H1 (cell line): ENCODE measurements around the gene TEX44. TPM values are rescaled to one million over a fixed set of nuclear protein-coding genes. Genes with fewer than 3 reads are reported as not detected.

Experiments
- BACH1 ChIP-seq: IDR thresholded peaks from 2 replicates; pipeline ENCODE4 v1.6.1; 2012; ENCODE audit warnings: low read length, improper control_type of control experiment
- CEBPB ChIP-seq: IDR thresholded peaks from 2 replicates; pipeline ENCODE4 v1.6.1; 2012; ENCODE audit warnings: low read depth, low read length
- CHD7 ChIP-seq: fragments of 300-600 bp; sonication (generic); IDR thresholded peaks from 2 replicates; pipeline ENCODE4 v1.7.1; 2012; ENCODE audit warnings: low read length, moderate library complexity, mild to moderate bottlenecking, inconsistent platforms; ENCODE audit not compliant: insufficient replicate concordance
- E2F6 ChIP-seq: IDR thresholded peaks from 2 replicates; pipeline ENCODE4 v1.6.1; 2012; ENCODE audit warnings: inconsistent platforms
- EGR1 ChIP-seq: IDR thresholded peaks from 2 replicates; pipeline ENCODE4 v1.6.1; 2011; ENCODE audit warnings: low read depth, low read length, borderline replicate concordance
- FOSL1 ChIP-seq: IDR thresholded peaks from 2 replicates; pipeline ENCODE4 v1.6.1; 2011; ENCODE audit warnings: mild to moderate bottlenecking, low read depth, low read length, moderate library complexity; ENCODE audit not compliant: insufficient read depth
- MAX ChIP-seq: IDR thresholded peaks from 2 replicates; pipeline ENCODE4 v1.6.1; 2012; ENCODE audit warnings: inconsistent platforms
- POLR2A ChIP-seq, 2 experiments: IDR thresholded peaks; 1 replicate in 1 of 2; 2 replicates in 1 of 2; pipeline ENCODE4 v1.6.1; 2011; ENCODE audit warnings: low read depth in 2 of 2, low read length in 2 of 2, mild to moderate bottlenecking in 2 of 2; ENCODE audit errors: control extremely low read depth in 1 of 2
- RFX5 ChIP-seq: IDR thresholded peaks from 2 replicates; pipeline ENCODE4 v1.6.1; 2011; ENCODE audit warnings: low read depth, low read length, improper control_type of control experiment, borderline replicate concordance
- SP4 ChIP-seq: IDR thresholded peaks from 2 replicates; pipeline ENCODE4 v1.6.1; 2012; ENCODE audit warnings: low read length, inconsistent platforms
- SRF ChIP-seq: IDR thresholded peaks from 2 replicates; pipeline ENCODE4 v1.6.1; 2011; ENCODE audit warnings: mild to moderate bottlenecking, low read depth, low read length, moderate library complexity
- TEAD4 ChIP-seq: IDR thresholded peaks from 2 replicates; pipeline ENCODE4 v1.6.1; 2012; ENCODE audit warnings: low read depth, low read length, inconsistent platforms, mixed read lengths
- ZNF274 ChIP-seq: IDR thresholded peaks from 2 replicates; pipeline ENCODE4 v1.7.0; 2012; ENCODE audit warnings: low read length, borderline replicate concordance; ENCODE audit errors: extremely low read depth
- polyA plus RNA-seq, 7 experiments: library from polyadenylated mRNA; depleted of rRNA in 3 of 7; stranded (reverse) in 5 of 7; unstranded in 2 of 7; fragments of >200 nt in 5 of 7; fragments of 200-250 nt in 2 of 7; gene quantifications; 1 replicate in 5 of 7; 2 replicates in 1 of 7; 4 replicates in 1 of 7; pipeline versions ENCODE4 v1.2.1 to v1.2.3, GENCODE V29; 2011 to 2013; ENCODE audit warnings: missing spikeins in 2 of 7, mixed read lengths in 2 of 7
- total RNA-seq: library from RNA; stranded (reverse); fragmentation: NEBNext Ultra II Directional; extraction: Animal tissue kit (Norgen Biotek cat#: 25700); gene quantifications from 2 replicates; pipeline ENCODE4 v1.2.1, GENCODE V29; 2021

Gene TEX44
- total and polyA plus RNA-seq, 2 of the 8 experiments (the other 6 are each of a cell fraction or from before 2014, with no cell fraction given), result not detected

GRCh38 chr2:231606941-231607340, 14.3 kb downstream of the TEX44 start (continued):
- TF ChIP-seq CHD7 (no peak), TEAD4 (no peak), SP4 (no peak), E2F6 (no peak), POLR2A (IDR thresholded peaks at IDR 0.05; ENCODE audit: control extremely low read depth in 1 of 2, low read depth in 2 of 2, low read length in 2 of 2) (no peak), CEBPB (no peak), BACH1 (no peak), FOSL1 (no peak), ZNF274 (no peak), RFX5 (no peak), EGR1 (no peak), MAX (no peak), SRF (no peak)
